Measurements from ENCODE around the gene BCL3.

The BCL3 gene, protein sequence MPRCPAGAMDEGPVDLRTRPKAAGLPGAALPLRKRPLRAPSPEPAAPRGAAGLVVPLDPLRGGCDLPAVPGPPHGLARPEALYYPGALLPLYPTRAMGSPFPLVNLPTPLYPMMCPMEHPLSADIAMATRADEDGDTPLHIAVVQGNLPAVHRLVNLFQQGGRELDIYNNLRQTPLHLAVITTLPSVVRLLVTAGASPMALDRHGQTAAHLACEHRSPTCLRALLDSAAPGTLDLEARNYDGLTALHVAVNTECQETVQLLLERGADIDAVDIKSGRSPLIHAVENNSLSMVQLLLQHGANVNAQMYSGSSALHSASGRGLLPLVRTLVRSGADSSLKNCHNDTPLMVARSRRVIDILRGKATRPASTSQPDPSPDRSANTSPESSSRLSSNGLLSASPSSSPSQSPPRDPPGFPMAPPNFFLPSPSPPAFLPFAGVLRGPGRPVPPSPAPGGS

DNA sequence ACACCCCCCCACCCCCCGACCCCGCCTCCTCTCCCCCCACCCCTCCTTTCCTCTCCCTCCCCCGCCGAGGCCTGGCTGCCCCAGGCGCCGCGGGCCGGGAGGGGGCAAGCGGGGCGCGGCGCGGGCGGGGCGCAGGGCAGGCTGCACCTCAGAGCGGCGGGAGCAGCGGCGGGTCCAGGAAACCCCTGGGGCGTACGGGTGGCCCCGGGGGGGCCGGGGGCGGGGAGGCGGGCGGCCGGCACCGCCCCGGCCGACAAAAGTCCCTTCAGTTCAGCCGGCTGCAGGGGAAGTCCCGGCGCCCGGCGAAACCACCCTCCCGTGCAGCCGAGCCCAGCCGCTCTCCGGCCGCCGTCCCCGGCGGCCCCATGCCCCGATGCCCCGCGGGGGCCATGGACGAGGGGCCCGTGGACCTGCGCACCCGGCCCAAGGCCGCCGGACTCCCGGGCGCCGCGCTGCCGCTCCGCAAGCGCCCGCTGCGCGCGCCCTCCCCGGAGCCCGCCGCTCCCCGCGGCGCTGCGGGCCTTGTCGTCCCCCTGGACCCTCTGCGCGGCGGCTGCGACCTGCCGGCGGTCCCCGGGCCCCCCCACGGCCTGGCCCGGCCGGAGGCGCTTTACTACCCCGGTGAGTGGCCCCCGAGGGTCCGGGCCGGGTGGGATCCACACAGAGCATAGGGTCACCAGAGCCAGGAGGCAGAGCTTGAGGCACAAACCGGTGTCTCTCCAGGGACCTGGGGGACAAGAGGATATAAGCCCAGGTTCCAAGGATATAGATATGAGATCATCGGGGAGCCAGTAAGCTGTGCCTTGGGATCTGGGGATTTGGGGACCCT lies at the start of gene BCL3:
Gene BCL3, plus strand, starts transcription at position 283 of the 829 bp plus-strand sequence. Its CDS starts 83 bp downstream, at position 366.
- in situ Hi-C loops (cut with MboI; ENCODE audit: low pct_unique_long_range_greater_than_20kb, low sequenced_read_pairs, unreplicated experiment), result no loop called here
- peak; percentile 91 for DNase-seq (ENCODE audit: low spot score)
- TF ChIP-seq, protein P1, sequence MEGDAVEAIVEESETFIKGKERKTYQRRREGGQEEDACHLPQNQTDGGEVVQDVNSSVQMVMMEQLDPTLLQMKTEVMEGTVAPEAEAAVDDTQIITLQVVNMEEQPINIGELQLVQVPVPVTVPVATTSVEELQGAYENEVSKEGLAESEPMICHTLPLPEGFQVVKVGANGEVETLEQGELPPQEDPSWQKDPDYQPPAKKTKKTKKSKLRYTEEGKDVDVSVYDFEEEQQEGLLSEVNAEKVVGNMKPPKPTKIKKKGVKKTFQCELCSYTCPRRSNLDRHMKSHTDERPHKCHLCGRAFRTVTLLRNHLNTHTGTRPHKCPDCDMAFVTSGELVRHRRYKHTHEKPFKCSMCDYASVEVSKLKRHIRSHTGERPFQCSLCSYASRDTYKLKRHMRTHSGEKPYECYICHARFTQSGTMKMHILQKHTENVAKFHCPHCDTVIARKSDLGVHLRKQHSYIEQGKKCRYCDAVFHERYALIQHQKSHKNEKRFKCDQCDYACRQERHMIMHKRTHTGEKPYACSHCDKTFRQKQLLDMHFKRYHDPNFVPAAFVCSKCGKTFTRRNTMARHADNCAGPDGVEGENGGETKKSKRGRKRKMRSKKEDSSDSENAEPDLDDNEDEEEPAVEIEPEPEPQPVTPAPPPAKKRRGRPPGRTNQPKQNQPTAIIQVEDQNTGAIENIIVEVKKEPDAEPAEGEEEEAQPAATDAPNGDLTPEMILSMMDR (IDR thresholded peaks at IDR 0.05; ENCODE audit: extremely low read depth, insufficient read depth, missing control alignments), result no peak

DNA sequence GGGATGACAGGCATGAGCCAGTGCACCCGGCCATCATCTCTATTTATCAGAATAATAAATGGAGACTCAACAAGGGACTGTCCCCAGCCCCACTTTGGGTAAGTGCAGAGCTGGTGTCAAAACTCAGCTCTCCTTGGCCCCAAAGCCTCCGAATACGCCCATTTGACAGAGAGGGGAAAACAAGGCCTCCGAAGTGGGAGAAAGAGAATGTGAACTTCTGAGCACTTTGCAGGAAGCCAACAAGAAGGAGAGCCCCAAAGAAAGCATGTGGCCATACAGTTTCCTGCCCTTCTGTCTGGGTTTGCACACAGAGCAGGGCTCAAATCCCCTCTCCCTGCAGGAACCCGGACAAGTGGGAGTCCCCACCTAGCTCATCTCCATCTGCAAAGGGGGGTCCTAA lies 48.0 kb upstream of the BCL3 start:
- no peak for DNase-seq (ENCODE audit: low spot score)
- in situ Hi-C loops (cut with MboI; ENCODE audit: low pct_unique_long_range_greater_than_20kb, low sequenced_read_pairs, unreplicated experiment), result no loop called here
- TF ChIP-seq, protein P1 (IDR thresholded peaks at IDR 0.05; ENCODE audit: extremely low read depth, insufficient read depth, missing control alignments), result no peak

DNA sequence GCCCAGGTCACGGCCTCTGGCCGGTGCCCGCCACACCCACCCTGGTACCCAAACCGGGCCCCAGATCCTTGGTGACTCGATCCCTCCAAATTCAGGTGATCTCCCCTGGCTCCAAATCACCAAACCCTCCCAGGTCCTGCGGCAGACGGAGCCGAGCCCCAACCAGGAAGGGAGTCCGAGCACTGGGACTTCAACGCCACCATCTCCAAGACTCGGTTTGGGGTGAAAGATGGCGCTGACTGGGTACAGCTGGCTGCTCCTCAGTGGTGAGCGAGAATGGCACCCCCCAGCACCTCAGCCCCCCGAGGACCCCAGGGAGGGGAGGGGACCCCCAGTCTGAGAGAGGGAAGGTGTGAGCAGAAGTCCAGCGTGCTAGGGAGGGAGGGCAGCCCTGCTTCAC lies 47.3 kb upstream of the BCL3 start:
- DNase-seq (ENCODE audit: low spot score), result no peak
- TF ChIP-seq, protein P1 (IDR thresholded peaks at IDR 0.05; ENCODE audit: extremely low read depth, insufficient read depth, missing control alignments), result no peak
- in situ Hi-C loops (cut with MboI; ENCODE audit: low pct_unique_long_range_greater_than_20kb, low sequenced_read_pairs, unreplicated experiment), result no loop called here

DNA sequence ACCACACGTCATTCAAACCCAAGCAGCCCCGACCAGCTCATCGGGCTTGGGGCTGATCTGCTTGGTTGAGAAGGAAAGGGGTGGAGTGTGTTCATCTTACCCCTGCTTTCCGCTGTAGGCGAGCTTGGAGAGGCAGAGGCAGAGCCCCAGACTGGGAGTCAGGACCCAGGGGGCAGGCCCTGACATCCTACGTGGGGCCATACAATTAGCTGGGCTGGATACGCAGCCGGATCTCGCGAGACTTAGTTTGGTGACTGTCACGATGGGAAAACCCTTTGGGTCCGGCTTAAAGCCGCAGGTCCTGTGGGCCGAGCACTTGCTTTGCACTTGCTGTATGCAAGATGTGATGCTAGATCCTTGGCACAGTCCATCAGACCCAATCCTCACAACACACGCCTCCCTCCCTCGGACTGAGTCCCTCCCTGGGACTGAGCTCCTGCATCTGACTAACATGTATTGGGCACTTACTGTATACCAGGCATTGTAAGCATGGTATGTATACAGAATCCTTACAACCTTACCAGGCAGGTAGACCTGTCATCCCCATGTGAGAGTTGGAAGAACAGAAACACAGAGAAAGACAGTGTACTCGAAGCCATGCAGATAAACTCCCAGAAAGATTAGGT lies 45.8 kb upstream of the BCL3 start:
- TF ChIP-seq, protein P1 (IDR thresholded peaks at IDR 0.05; ENCODE audit: extremely low read depth, insufficient read depth, missing control alignments), result no peak
- in situ Hi-C loops (cut with MboI; ENCODE audit: low pct_unique_long_range_greater_than_20kb, low sequenced_read_pairs, unreplicated experiment), result no loop called here
- no peak for DNase-seq (ENCODE audit: low spot score)

DNA sequence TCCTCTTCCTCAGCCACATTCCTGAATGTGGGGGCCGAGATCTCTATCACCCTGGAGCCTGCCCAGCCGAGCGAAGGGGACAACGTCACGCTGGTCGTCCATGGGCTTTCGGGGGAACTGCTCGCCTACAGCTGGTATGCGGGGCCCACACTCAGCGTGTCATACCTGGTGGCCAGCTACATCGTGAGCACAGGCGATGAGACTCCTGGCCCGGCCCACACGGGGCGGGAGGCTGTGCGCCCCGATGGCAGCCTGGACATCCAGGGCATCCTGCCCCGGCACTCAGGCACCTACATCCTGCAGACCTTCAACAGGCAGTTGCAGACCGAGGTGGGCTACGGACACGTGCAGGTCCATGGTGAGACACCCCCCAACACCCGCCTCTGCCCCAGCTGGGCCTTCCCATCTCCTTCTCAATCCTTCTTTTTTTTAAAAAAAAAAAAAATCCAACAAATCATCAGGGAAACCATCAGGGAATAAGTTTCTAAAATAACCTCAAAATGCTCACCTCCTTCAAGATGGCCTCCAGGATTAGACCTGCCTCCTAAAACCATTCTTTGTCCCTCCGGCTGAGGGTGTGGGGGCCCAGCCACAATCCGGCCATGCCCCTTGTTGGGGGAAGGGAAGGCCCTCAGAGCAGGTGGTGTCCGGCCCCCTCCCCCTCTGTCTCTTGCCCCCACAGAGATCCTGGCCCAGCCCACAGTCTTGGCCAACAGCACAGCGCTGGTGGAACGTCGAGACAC lies 45.0 kb upstream of the BCL3 start:
- in situ Hi-C loops (cut with MboI; ENCODE audit: low pct_unique_long_range_greater_than_20kb, low sequenced_read_pairs, unreplicated experiment), result no loop called here
- TF ChIP-seq, protein P1 (IDR thresholded peaks at IDR 0.05; ENCODE audit: extremely low read depth, insufficient read depth, missing control alignments), result no peak
- no peak for DNase-seq (ENCODE audit: low spot score)

DNA sequence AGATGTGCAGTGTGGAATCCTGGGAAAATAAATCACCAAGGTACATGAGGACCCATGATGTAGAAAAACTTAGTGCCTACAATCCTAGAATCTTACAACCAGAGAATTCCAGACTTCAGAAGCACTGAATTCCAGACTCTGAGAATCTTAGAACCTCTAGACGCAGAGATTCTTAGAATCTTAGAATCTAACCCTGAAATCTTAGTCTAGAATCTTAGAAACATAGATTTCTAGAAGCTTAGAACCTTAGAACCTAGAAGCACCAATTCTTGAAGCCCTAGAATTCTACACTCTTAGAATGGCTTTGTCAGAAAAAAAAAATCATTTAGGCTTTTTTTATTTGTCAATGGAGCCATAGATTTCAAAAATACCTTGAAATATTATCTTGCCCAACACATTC lies 43.5 kb upstream of the BCL3 start:
- TF ChIP-seq, protein P1 (IDR thresholded peaks at IDR 0.05; ENCODE audit: extremely low read depth, insufficient read depth, missing control alignments), result no peak
- DNase-seq (ENCODE audit: low spot score), result no peak
- in situ Hi-C loops (cut with MboI; ENCODE audit: low pct_unique_long_range_greater_than_20kb, low sequenced_read_pairs, unreplicated experiment), result no loop called here
